HS-27A (cell line): Measurements from ENCODE around the gene VSNL1.

Source experiments
- DNase-seq: peaks from one replicate; pipeline ENCODE4 v3.0.0-alpha.2; 2012; ENCODE audit warnings: low read depth, missing footprints

The VSNL1 gene

DNA sequence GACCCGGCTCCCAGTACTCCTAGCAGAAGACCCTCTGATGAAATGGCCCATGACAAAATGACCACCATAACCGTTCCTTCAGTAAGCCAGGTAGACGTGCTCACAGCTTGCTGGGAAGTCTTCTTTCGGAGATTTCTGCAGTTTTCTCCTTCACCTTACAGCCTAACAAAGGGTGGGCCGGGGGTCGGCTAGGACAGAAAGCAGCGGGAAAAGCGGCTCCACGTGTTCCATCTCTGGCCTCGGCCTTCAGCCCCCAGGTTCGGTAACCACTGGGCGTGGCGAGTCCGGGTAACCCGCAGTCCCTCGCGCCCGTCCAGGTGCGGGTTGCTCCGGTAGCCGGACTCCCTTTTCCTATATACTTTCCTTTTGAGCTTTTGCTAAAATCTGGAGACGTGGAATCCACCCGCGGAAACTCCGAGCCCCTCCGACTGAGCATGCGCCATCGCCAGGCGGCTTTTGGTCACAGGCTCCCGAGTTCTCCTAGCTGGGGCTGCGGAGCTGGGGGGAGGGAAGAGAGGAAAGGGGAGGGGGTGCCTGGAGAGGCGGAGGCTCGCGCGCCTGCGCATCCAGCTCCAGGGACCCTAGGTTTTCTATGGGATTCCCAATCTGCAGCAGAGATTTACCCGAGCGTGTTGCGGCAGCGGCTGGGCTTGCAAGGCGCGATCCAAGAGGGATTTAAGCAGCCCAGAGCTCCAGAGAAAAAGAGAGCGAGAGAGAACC, at the start of gene VSNL1:
Gene VSNL1, plus strand, starts transcription at position 604 of the 720 bp plus-strand sequence. CDS start 51,379 bp downstream, outside the sequence.
- no peak for DNase-seq

- no peak for DNase-seq
Measured at GRCh38 chr2:17495590-17495989, 44.9 kb upstream of the VSNL1 start.

DNA sequence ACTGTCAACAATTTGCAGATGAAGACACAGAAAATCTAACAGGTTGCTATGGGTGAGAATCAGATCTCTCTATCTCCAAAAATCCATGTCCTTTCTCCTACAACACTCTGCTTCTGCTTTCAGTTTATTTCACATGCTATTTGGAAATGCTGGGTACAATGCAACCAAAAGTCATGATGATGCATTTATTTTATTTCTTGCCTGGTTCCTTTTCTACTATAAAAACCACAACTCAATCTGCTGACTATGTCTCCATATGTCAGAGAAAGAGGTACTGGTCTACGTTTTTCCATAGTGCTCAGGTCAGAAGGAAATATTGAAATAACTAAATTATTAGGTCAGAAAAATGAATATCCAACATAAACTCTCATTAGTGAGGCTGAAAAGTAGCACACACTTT, 42.8 kb upstream of the VSNL1 start:
- DNase-seq, result no peak

GRCh38 chr2:17506736-17507616, 33.5 kb upstream of the VSNL1 start:
- DNase-seq, result no peak

- DNase-seq, result no peak
Measured at GRCh38 chr2:17515652-17516051, 24.8 kb upstream of the VSNL1 start.

GRCh38 chr2:17517481-17518211, 22.9 kb upstream of the VSNL1 start:
- DNase-seq, result no peak

DNA sequence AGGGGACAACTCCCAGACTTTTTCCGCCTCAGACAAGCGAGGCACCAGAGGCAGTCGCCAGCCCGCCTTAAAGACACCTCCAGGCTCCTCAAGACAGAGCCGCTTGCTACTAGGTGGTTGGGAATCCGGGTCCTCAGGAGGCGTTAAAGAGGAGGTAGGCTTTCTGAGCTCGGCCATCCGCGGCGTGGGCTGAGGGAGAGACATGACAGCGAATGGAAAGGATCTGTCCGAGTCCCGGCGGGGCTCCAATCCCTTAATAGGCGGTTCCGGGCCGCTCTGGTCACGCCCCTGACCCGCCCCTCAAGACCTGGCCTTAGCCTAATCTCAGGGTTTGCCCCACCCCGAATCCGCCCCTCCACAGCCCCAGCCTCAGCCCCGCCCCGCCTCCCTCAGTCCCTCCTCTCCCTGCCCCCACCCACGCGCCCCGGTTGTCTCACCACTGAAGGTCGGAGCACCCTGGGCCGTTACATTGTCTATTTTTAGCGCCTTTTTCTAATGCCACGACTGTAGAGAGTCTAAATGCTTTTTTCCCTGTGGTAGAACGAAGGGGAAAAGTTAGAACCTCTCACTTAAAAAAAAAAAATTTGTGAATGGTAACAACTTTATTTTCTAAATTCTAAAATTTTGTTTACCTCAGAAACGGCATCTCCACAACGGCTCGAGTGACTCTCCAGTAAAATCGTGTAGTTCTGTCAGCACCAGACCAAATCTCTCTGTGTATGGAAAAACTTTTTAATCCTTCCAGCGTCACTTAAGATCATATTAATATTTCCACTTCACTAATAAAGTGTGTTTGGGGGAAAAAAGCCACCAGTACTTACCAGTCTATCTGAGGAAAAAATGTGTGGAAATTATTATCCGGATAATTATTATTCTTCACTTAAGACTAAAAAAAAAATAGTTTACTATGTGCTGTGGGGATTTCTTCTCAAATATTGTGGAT, 22.0 kb upstream of the VSNL1 start, which contains the start of gene RAD51AP2:
Gene RAD51AP2, minus strand, starts transcription at position 229 of the 943 bp plus-strand sequence. Its CDS starts 25 bp downstream, at position 204.
- peak; percentile 61 for DNase-seq

- no peak for DNase-seq
Measured at GRCh38 chr2:17519486-17519885, 21.0 kb upstream of the VSNL1 start.

GRCh38 chr2:17520761-17521160, 19.7 kb upstream of the VSNL1 start:
- DNase-seq, result no peak

DNA sequence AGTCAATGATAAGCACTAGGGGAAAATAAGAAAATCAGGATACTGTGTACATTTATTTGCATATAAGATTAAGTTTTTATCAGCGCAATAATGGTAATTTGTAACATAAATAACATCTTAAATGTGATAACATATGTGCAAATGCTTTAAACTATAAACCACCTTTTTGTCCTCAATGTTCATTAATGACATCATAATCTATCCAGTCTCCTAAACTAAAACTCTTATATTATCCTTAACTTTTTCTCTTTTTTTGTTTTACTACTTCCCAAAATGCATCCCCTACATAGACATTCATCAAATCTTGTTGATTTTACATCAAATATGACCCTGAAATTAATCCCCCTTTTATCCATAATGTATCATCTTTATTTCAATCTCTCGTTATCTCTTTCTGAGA, 18.9 kb upstream of the VSNL1 start:
- DNase-seq, result no peak

DNA sequence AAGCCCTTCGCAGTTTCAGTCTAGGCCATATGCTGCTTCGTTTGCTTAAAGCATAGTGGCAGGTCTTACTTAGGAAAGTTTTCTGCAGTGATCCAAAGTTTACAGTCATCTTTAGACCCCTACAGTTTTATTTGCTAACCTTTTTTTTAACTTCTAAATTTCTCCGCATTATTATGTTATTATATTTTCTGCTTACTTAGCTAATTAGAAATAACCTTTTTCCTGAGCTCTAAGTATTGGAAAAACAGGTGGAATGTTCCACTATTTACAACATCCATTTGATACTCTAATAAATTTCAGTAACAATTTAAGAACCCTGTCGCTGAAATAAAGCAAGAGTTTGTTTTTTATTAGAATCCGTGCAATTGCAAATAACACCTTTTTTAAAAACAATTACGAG, 18.2 kb upstream of the VSNL1 start:
- no peak for DNase-seq

- no peak for DNase-seq
Measured at GRCh38 chr2:17529771-17530170, 10.7 kb upstream of the VSNL1 start.

DNA sequence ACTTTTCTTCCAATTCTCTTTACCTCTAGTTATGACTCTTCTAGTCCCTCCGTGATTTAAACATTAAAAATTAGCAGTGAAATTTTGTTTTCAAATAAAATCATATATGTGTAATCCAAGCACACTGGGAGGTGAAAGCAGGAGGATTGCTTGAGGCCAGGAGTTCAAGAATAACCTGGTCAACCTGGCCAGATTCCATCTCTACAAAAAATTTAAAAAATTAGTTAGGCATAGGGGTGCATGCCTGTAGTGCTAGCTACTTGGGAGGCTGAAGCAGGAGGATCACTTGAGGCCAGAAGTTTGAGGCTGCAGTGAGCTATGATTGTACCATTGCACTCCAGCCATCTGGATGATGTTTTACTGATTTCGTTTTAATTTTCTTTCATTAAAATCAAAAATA, 7.0 kb upstream of the VSNL1 start:
- no peak for DNase-seq

GRCh38 chr2:17536416-17536815, 4.1 kb upstream of the VSNL1 start:
- DNase-seq, result no peak

GRCh38 chr2:17538022-17538843, 2.3 kb upstream of the VSNL1 start:
- DNase-seq, result no peak

- DNase-seq, result no peak
Measured at GRCh38 chr2:17538844-17539554, 1.5 kb upstream of the VSNL1 start.

- DNase-seq, result no peak
Measured at GRCh38 chr2:17539611-17540092, 844 bp upstream of the VSNL1 start.

DNA sequence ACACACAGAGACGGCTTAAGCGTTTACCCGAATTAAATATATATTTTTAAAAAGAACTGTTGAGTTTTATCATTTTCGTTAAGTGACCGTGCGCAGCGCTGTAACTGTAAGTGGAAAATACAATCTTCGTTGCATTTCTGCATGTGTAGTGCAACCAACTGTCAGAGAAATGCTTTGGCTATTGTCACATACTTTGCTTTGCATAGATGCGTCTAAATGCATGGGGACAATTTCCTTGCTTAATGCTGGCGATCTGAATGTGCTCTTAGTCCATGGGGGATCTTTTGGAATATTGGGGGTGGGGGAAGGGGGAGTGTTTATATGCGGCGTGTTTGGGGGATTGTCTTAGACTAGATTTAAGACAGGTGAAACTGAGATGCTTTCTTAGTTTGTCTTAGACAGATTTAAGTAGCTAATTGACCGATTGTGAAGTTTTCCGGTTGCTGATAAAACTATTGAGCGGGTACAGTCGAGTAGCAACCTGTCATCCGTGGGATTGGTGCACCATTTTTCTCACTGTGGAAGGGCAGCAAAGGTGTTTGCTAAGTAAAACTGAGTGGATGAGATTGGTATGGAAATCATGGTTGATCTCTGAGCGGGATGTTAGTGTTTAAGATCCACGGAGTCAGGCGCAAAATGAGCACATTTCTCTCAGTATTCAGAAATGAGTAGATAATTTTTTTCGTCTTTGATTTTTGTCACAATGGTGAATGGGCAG, 476 bp downstream of the VSNL1 start:
- no peak for DNase-seq

GRCh38 chr2:17541531-17541950, 1.0 kb downstream of the VSNL1 start:
- DNase-seq, result no peak
